Activated naive CD8-positive, alpha-beta T cell treated with anti-CD3 and anti-CD28 coated beads for 36 hours (primary cell): ENCODE measurements around the gene ABTB2. TPM values are rescaled to one million over a fixed set of nuclear protein-coding genes. Genes with fewer than 3 reads are reported as not detected.

Experiments
- DNase-seq: peaks from one replicate; pipeline ENCODE4 v3.0.0; 2021
- H3K27ac Mint-ChIP-seq: one replicate; pipeline ENCODE4 v1.8.0; 2022; ENCODE audit warnings: mild to moderate bottlenecking, moderate library complexity, mixed read lengths
- H3K27me3 Mint-ChIP-seq: one replicate; pipeline ENCODE4 v1.8.0; 2022; ENCODE audit warnings: mild to moderate bottlenecking, mixed read lengths
- H3K36me3 Mint-ChIP-seq: one replicate; pipeline ENCODE4 v1.8.0; 2021; ENCODE audit warnings: mild to moderate bottlenecking, mixed read lengths
- H3K4me1 Mint-ChIP-seq: one replicate; pipeline ENCODE4 v1.8.0; 2021; ENCODE audit warnings: mixed read lengths
- H3K4me3 Mint-ChIP-seq: one replicate; pipeline ENCODE4 v1.8.0; 2022; ENCODE audit warnings: mild to moderate bottlenecking, moderate library complexity, mixed read lengths
- H3K9me3 Mint-ChIP-seq: one replicate; pipeline ENCODE4 v1.8.0; 2022; ENCODE audit warnings: mixed read lengths
- total RNA-seq, 2 experiments: library from RNA; stranded (reverse); gene quantifications; one replicate each; pipeline ENCODE4 v1.2.3, GENCODE V29; 2021

The ABTB2 gene
- total RNA-seq, 2 experiments from 2014 or later, result 1.4 to 1.5 TPM

- Mint-ChIP-seq H3K27me3 (peaks cover 4% of the 10 kb centered on the region), H3K27ac (peak overlapping the region; percentile 15), H3K4me3 (no peak overlapping the region), H3K36me3 (no peaks in the 10 kb centered on the region), H3K4me1 (peaks cover 2% of the 10 kb centered on the region), H3K9me3 (no peaks in the 10 kb centered on the region)
- no peak for DNase-seq
These were observed 39.4 kb downstream of the ABTB2 start for GRCh38 chr11:34318111-34319037.

- no peak overlapping the region for H3K27ac Mint-ChIP-seq
- H3K4me1 Mint-ChIP-seq, result peaks cover 7% of the 10 kb centered on the region
- H3K36me3 Mint-ChIP-seq, result no peaks in the 10 kb centered on the region
- no peak overlapping the region for H3K4me3 Mint-ChIP-seq
- DNase-seq, result no peak
- peaks cover 4% of the 10 kb centered on the region for H3K27me3 Mint-ChIP-seq
- H3K9me3 Mint-ChIP-seq, result no peaks in the 10 kb centered on the region
These were observed 40.1 kb downstream of the ABTB2 start for GRCh38 chr11:34317666-34318065.

GRCh38 chr11:34317036-34317360 is 40.8 kb downstream of the ABTB2 start:
- H3K9me3 Mint-ChIP-seq, result no peaks in the 10 kb centered on the region
- DNase-seq, result no peak
- H3K36me3 Mint-ChIP-seq, result no peaks in the 10 kb centered on the region
- H3K4me3 Mint-ChIP-seq, result no peak overlapping the region
- peaks cover 4% of the 10 kb centered on the region for H3K27me3 Mint-ChIP-seq
- peaks cover 7% of the 10 kb centered on the region for H3K4me1 Mint-ChIP-seq
- H3K27ac Mint-ChIP-seq, result no peak overlapping the region

GRCh38 chr11:34316347-34317035 is 41.3 kb downstream of the ABTB2 start:
- Mint-ChIP-seq H3K4me3 (no peak overlapping the region), H3K4me1 (peaks cover 7% of the 10 kb centered on the region), H3K27me3 (peaks cover 4% of the 10 kb centered on the region), H3K36me3 (no peaks in the 10 kb centered on the region), H3K27ac (no peak overlapping the region), H3K9me3 (no peaks in the 10 kb centered on the region)
- DNase-seq, result no peak

- DNase-seq, result no peak
- H3K4me3 Mint-ChIP-seq, result no peak overlapping the region
- H3K4me1 Mint-ChIP-seq, result peaks cover 7% of the 10 kb centered on the region
- H3K27me3 Mint-ChIP-seq, result peaks cover 4% of the 10 kb centered on the region
- H3K9me3 Mint-ChIP-seq, result no peaks in the 10 kb centered on the region
- H3K27ac Mint-ChIP-seq, result no peak overlapping the region
- H3K36me3 Mint-ChIP-seq, result no peaks in the 10 kb centered on the region
These were observed 42.4 kb downstream of the ABTB2 start for GRCh38 chr11:34315394-34315793.

GRCh38 chr11:34314936-34315335 is 42.9 kb downstream of the ABTB2 start:
- H3K36me3 Mint-ChIP-seq, result no peaks in the 10 kb centered on the region
- H3K27me3 Mint-ChIP-seq, result peaks cover 4% of the 10 kb centered on the region
- no peak for DNase-seq
- H3K4me3 Mint-ChIP-seq, result no peak overlapping the region
- no peaks in the 10 kb centered on the region for H3K9me3 Mint-ChIP-seq
- peaks cover 9% of the 10 kb centered on the region for H3K4me1 Mint-ChIP-seq
- no peak overlapping the region for H3K27ac Mint-ChIP-seq

GRCh38 chr11:34314176-34314575 is 43.6 kb downstream of the ABTB2 start:
- Mint-ChIP-seq H3K4me1 (peaks cover 11% of the 10 kb centered on the region), H3K9me3 (no peaks in the 10 kb centered on the region), H3K27ac (no peak overlapping the region)

GRCh38 chr11:34313099-34313517 is 44.7 kb downstream of the ABTB2 start:
- Mint-ChIP-seq H3K9me3 (no peaks in the 10 kb centered on the region), H3K4me1 (peaks cover 16% of the 10 kb centered on the region), H3K27ac (no peak overlapping the region), H3K36me3 (no peaks in the 10 kb centered on the region), H3K27me3 (peaks cover 1% of the 10 kb centered on the region), H3K4me3 (no peak overlapping the region)
- peak; percentile 21 for DNase-seq

More at GRCh38 chr11:34314176-34314575, 43.6 kb downstream of the ABTB2 start:
- H3K4me3 Mint-ChIP-seq, result no peak overlapping the region
- DNase-seq, result no peak
- H3K27me3 Mint-ChIP-seq, result peaks cover 4% of the 10 kb centered on the region
- H3K36me3 Mint-ChIP-seq, result no peaks in the 10 kb centered on the region

GRCh38 chr11:34311126-34311525 is 46.7 kb downstream of the ABTB2 start:
- Mint-ChIP-seq H3K4me1 (peaks cover 19% of the 10 kb centered on the region), H3K4me3 (no peak overlapping the region), H3K27me3 (no peaks in the 10 kb centered on the region), H3K9me3 (no peaks in the 10 kb centered on the region), H3K27ac (no peak overlapping the region), H3K36me3 (no peaks in the 10 kb centered on the region)
- no peak for DNase-seq

GRCh38 chr11:34309965-34310364 is 47.8 kb downstream of the ABTB2 start:
- H3K9me3 Mint-ChIP-seq, result no peaks in the 10 kb centered on the region
- H3K4me3 Mint-ChIP-seq, result no peak overlapping the region

GRCh38 chr11:34308913-34309585 is 48.8 kb downstream of the ABTB2 start:
- Mint-ChIP-seq H3K4me1 (peaks cover 19% of the 10 kb centered on the region), H3K9me3 (no peaks in the 10 kb centered on the region), H3K4me3 (no peak overlapping the region), H3K36me3 (no peaks in the 10 kb centered on the region), H3K27me3 (no peaks in the 10 kb centered on the region), H3K27ac (no peak overlapping the region)
- no peak for DNase-seq

More at GRCh38 chr11:34309965-34310364, 47.8 kb downstream of the ABTB2 start:
- no peaks in the 10 kb centered on the region for H3K27me3 Mint-ChIP-seq
- H3K4me1 Mint-ChIP-seq, result peaks cover 19% of the 10 kb centered on the region
- no peak for DNase-seq
- no peaks in the 10 kb centered on the region for H3K36me3 Mint-ChIP-seq
- no peak overlapping the region for H3K27ac Mint-ChIP-seq

GRCh38 chr11:34308049-34308912 is 49.5 kb downstream of the ABTB2 start:
- DNase-seq, result no peak
- no peaks in the 10 kb centered on the region for H3K36me3 Mint-ChIP-seq
- no peaks in the 10 kb centered on the region for H3K9me3 Mint-ChIP-seq
- H3K27me3 Mint-ChIP-seq, result no peaks in the 10 kb centered on the region
- H3K4me3 Mint-ChIP-seq, result no peak overlapping the region
- H3K27ac Mint-ChIP-seq, result no peak overlapping the region
- H3K4me1 Mint-ChIP-seq, result peaks cover 16% of the 10 kb centered on the region

- no peak overlapping the region for H3K27ac Mint-ChIP-seq
- no peaks in the 10 kb centered on the region for H3K9me3 Mint-ChIP-seq
- DNase-seq, result no peak
- H3K36me3 Mint-ChIP-seq, result no peaks in the 10 kb centered on the region
- H3K4me1 Mint-ChIP-seq, result peaks cover 16% of the 10 kb centered on the region
- no peaks in the 10 kb centered on the region for H3K27me3 Mint-ChIP-seq
- H3K4me3 Mint-ChIP-seq, result no peak overlapping the region
These were observed 52.0 kb downstream of the ABTB2 start for GRCh38 chr11:34305780-34306179.

GRCh38 chr11:34305193-34305592 is 52.6 kb downstream of the ABTB2 start:
- Mint-ChIP-seq H3K9me3 (no peaks in the 10 kb centered on the region), H3K27me3 (no peaks in the 10 kb centered on the region), H3K27ac (no peak overlapping the region), H3K4me3 (no peak overlapping the region), H3K36me3 (no peaks in the 10 kb centered on the region), H3K4me1 (peaks cover 16% of the 10 kb centered on the region)
- no peak for DNase-seq
